Spleen (tissue), 11 donors: ENCODE results near the gene RASA3. TPM values are rescaled to one million over a fixed set of nuclear protein-coding genes. Genes with fewer than 3 reads are reported as not detected.

ENCODE experiments used
- DNase-seq: peaks from one replicate; pipeline ENCODE4 v3.0.0-alpha.2; 2020
- H3K27ac ChIP-seq, 8 donors: fragments of 200-600 bp; sonication (generic) in 7 of 8; 1 replicate in 4 of 8; 2 replicates in 4 of 8; pipeline versions ENCODE4 v1.5.0 to v1.8.0; 2016 to 2021; ENCODE audit warnings: inconsistent platforms in 4 of 8, mild to moderate bottlenecking in 4 of 8, moderate library complexity in 1 of 8
- H3K27me3 ChIP-seq, 7 donors: fragments of 200-600 bp; sonication (generic) in 6 of 7; replicated peaks in 1 of 7; 1 replicate in 4 of 7; 2 replicates in 3 of 7; pipeline versions ENCODE4 v1.5.0 to v1.8.0; 2016 to 2021; ENCODE audit warnings: inconsistent platforms in 3 of 7, mild to moderate bottlenecking in 1 of 7
- H3K36me3 ChIP-seq, 6 donors: fragments of 200-600 bp; sonication (generic) in 5 of 6; 1 replicate in 4 of 6; 2 replicates in 2 of 6; pipeline versions ENCODE4 v1.5.0 to v1.8.0; 2016 to 2021; ENCODE audit warnings: inconsistent platforms in 2 of 6
- H3K4me1 ChIP-seq, 6 donors: fragments of 200-600 bp; sonication (generic) in 5 of 6; 1 replicate in 3 of 6; 2 replicates in 3 of 6; pipeline versions ENCODE4 v1.5.0 to v1.8.0; 2016 to 2021; ENCODE audit warnings: inconsistent platforms in 3 of 6
- H3K4me3 ChIP-seq, 8 donors: fragments of 200-600 bp; sonication (generic) in 7 of 8; 1 replicate in 4 of 8; 2 replicates in 4 of 8; pipeline versions ENCODE4 v1.5.0 to v1.8.0; 2016 to 2021; ENCODE audit warnings: inconsistent platforms in 4 of 8, mild to moderate bottlenecking in 4 of 8, moderate library complexity in 2 of 8
- H3K9me3 ChIP-seq, 8 donors: fragments of 200-600 bp; sonication (generic) in 7 of 8; 1 replicate in 4 of 8; 2 replicates in 4 of 8; pipeline versions ENCODE4 v1.5.0 to v1.8.0; 2016 to 2021; ENCODE audit warnings: inconsistent platforms in 4 of 8
- POLR2A ChIP-seq, 3 donors: fragments of 450-650 bp; IDR thresholded peaks; one replicate each; pipeline ENCODE4 v1.5.1; 2017; ENCODE audit warnings: antibody characterized with exemption in 3 of 3, mild to moderate bottlenecking in 1 of 3
- POLR2AphosphoS5 ChIP-seq, 3 donors: sonication (generic); formaldehyde crosslinking; IDR thresholded peaks; one replicate each; pipeline ENCODE4 v1.5.1; 2017; ENCODE audit warnings: antibody characterized with exemption in 3 of 3
- WGBS, 5 donors: extraction: QIAGEN DNeasy Blood & Tissue Kit in 3 of 5; methylation state at CpG; one replicate each; pipeline versions ENCODE4 v1.1.5 to v1.1.7; 2013 to 2018; 5-methylcytosine and 5-hydroxymethylcytosine counted together
- intact Hi-C: fragments of 100-400 bp; cut with DNase I; formaldehyde crosslinking; loops from one replicate; pipeline ENCODE4 v1.15.0; 2023; ENCODE audit warnings: low total_unique reads
- polyA plus RNA-seq, 3 donors: library from polyadenylated mRNA; stranded (reverse); fragments of 200-250 nt; gene quantifications; one replicate each; pipeline ENCODE4 v1.2.1, GENCODE V29; 2013
- total RNA-seq, 7 donors: library from RNA; depleted of rRNA in 3 of 7; stranded (reverse); fragments of >200 nt in 3 of 7; fragmentation: NEBNext Ultra II Directional in 4 of 7; extraction: Animal tissue kit (Norgen Biotek cat#: 25700) in 4 of 7; gene quantifications; one replicate each; pipeline versions ENCODE4 v1.1.0 to v1.2.1, GENCODE V29; 2016 to 2021
- TF ChIP-seq, protein P1 (sequence below), 11 experiments: fragments of 200-600 bp in 7 of 11; fragments of 450-650 bp in 4 of 11; sonication (generic) in 4 of 11; IDR thresholded peaks in 8 of 11; conservative IDR thresholded peaks in 3 of 11; 1 replicate in 7 of 11; 2 replicates in 4 of 11; pipeline versions ENCODE4 v1.4.0 to v1.8.0; 2016 to 2021; ENCODE audit warnings: antibody characterized with exemption in 11 of 11, inconsistent platforms in 4 of 11, mild to moderate bottlenecking in 1 of 11
- donor health status: healthy with polysubstance abuse.
- donor health status: DM: no; HTN: no; CAD: no; lungs with moderate emphysema.
- donor health status: DM: no; HTN: no; CAD: no.
- donor health status: Bipolar disorder and iron deficiency.
- donor health status: healthy.
- donor health status: DM: no; HTN: no; CAD: no.
- donor health status: DM: yes; HTN: yes; CAD: no.

The RASA3 gene
- total and polyA plus RNA-seq, 10 donors: 11.7 to 52.8 (median 47.7) TPM

DNA sequence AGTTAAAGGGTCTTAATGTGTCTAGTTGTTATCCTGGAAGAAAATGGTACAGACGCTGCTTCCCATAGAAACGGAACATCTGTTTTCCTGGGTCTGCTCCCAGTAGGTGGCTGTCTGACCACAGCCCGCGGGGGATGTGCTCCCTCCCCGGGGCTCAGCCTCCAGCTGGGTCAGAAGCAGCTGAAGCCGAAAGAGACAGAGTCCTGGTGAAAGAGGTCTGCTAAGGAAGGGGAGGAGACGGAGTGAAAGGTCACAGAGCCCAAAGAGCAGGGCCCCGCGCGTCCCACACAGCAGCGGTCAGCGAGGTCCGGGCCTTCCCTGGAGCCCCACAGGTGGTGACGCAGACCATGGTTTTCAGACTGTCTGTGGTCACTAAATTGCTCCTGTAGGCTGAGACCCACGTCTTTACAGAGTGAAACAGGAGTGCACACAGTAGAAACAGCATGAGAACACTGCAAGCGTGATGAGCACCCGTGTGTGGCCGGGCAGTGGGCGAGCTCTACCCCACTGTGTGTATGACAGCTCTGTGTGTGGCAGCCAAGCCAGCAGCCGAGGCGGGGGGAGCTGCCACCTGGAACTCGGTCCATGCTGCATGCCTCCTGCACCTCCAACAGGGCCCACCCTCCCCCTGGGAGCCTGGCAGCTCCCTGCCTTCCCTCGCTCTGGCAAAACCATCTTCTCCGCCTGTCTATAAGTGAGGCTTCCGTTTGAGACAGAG, 106.5 kb downstream of the RASA3 start:
- peak; percentile 48 to 74 (median 68) for TF ChIP-seq POLR2AphosphoS5 (IDR thresholded peaks at IDR 0.05)
- TF ChIP-seq POLR2A (IDR thresholded peaks at IDR 0.05): no peak
- H3K9me3 ChIP-seq: no peaks in the 10 kb centered on the region
- no peaks in the 10 kb centered on the region for H3K27me3 ChIP-seq
- intact Hi-C loops: no loop called here
- H3K4me1 ChIP-seq: peaks cover 23 to 58% (median 42%) of the 10 kb centered on the region in 6 donors
- no peak for DNase-seq
- 66 to 83% (median 74%) methylated on average over 21 to 25 of the region's 25 CpGs for WGBS, 5 donors
- H3K27ac ChIP-seq: peak overlapping the region; percentile 2 to 75 (median 46)
- H3K4me3 ChIP-seq: no peak overlapping the region
- peaks cover 5 to 82% (median 38%) of the 10 kb centered on the region in 6 donors for H3K36me3 ChIP-seq

DNA sequence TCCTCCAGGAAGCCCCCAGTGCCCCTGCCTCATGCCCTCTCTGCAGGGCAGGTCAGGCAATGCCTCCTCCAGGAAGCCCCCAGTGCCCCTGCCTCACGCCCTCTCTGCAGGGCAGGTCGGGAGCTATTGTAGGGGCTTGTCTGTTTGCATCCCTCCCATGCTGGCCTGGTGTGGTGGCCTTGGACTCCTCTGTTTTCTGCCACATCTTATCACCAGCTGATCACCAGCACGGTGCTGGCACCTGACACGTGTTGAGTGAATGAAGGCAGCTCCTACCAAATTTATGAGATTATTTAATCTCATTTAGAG, 107.1 kb downstream of the RASA3 start:
- no peak for TF ChIP-seq POLR2A (IDR thresholded peaks at IDR 0.05)
- TF ChIP-seq, protein P1, sequence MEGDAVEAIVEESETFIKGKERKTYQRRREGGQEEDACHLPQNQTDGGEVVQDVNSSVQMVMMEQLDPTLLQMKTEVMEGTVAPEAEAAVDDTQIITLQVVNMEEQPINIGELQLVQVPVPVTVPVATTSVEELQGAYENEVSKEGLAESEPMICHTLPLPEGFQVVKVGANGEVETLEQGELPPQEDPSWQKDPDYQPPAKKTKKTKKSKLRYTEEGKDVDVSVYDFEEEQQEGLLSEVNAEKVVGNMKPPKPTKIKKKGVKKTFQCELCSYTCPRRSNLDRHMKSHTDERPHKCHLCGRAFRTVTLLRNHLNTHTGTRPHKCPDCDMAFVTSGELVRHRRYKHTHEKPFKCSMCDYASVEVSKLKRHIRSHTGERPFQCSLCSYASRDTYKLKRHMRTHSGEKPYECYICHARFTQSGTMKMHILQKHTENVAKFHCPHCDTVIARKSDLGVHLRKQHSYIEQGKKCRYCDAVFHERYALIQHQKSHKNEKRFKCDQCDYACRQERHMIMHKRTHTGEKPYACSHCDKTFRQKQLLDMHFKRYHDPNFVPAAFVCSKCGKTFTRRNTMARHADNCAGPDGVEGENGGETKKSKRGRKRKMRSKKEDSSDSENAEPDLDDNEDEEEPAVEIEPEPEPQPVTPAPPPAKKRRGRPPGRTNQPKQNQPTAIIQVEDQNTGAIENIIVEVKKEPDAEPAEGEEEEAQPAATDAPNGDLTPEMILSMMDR (IDR thresholded peaks at IDR 0.05 in 8 of 11, conservative IDR thresholded peaks at IDR 0.05 in 3 of 11): no peak
- no peak for TF ChIP-seq POLR2AphosphoS5 (IDR thresholded peaks at IDR 0.05)
- peaks cover 5 to 83% (median 43%) of the 10 kb centered on the region in 6 donors for H3K36me3 ChIP-seq
- DNase-seq: no peak
- peaks cover 23 to 58% (median 42%) of the 10 kb centered on the region in 6 donors for H3K4me1 ChIP-seq
- WGBS, 5 donors: 55 to 85% (median 74%) methylated on average over 4 of the region's 4 CpGs
- intact Hi-C loops: no loop called here
- peak overlapping the region in 5 of 8 donors; percentile 32 to 75 (median 64) for H3K27ac ChIP-seq
- H3K27me3 ChIP-seq: no peaks in the 10 kb centered on the region
- no peaks in the 10 kb centered on the region for H3K9me3 ChIP-seq
- H3K4me3 ChIP-seq: no peak overlapping the region

DNA sequence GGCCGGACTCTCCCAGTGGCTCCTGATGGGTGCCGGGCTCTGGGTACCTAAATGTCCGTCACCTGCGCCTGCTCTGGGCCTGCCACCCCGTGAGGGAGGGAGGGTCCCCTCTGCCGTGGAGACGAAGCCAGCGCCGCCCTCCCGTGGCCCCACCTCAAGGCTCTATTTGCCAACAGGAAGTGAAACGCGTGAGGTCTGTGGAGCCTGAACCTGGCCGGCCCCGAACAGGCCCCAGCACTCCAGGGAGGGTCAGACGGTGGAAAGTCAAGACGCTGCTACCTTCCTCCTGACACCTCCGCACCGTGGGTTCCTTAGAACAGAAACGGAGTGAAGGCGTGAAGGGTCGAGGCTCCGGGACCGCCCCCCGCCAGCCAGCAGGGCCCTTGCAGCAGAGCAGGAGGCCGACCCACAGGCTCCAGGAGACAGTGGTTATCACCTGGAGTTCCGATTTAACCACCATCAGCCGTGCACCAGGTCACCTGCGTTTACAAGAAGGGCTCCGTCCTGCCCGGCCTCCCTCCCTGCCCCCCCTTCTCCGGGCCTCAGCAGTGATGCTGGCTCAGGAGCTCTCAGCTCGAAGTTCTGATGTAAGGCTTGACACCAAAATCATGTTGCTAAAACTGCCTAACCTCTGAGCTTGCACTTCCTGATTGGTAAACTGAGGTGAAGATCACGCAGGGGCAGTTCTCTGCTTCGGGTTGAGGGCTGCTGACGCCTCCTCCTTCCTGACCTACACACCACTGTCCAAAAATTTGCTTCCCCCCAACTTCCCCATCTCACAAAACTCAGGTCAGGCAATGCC, 107.6 kb downstream of the RASA3 start:
- 58 to 79% (median 65%) methylated on average over 24 to 35 of the region's 35 CpGs for WGBS, 5 donors

DNA sequence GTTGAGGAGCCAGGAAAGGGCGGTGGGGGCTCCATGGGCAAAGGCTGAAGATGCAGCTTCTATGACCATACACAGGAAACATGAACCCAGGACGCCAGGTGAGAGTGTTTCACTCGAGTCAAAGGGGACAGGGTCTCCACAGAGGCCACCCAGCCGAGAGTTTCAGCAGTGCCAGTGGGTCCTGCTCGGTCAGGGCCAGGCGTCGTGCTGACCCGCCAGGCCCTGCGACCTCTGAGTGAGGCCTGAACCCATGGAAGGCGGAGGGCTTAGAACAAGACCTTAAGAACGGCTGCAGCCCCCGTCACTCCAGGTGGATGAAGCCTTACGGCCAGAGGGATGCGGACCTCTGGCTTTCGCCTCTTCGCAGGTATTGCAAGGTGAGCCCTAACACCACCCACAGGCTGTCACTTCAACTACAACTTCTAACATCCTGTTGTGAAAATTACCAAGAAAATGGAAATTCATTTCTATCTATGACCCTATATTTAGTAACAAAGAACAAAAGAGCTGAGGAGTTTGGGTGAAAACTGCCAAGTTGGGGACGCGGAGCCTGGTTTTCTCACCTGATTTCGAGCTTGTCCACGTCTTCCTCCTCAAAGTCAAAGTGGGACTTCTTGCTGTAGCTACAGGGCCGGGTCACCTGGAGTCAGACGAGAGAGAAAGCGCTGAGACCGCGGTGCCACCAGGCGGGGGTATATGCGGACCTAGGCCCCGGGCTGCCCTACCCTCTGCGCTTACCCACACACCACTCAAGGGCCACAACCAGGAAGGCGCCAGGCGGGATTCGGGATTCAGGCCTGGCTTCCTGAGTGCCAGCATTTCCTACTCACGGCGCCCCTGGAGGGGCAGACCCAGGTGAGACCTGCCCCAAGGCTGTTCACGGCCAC, 108.5 kb downstream of the RASA3 start:
- Histone ChIP-seq H3K27me3 (no peaks in the 10 kb centered on the region), H3K27ac (peak overlapping the region in 4 of 8 donors; percentile 33 to 75 (median 65)), H3K4me1 (peaks cover 23 to 58% (median 40%) of the 10 kb centered on the region in 6 donors), H3K9me3 (no peaks in the 10 kb centered on the region), H3K36me3 (peaks cover 5 to 87% (median 46%) of the 10 kb centered on the region in 6 donors), H3K4me3 (no peak overlapping the region)
- no peak for DNase-seq
- intact Hi-C loops: no loop called here
- WGBS, 5 donors: 91 to 95% (median 94%) methylated on average over 34 to 35 of the region's 35 CpGs
- TF ChIP-seq POLR2A (IDR thresholded peaks at IDR 0.05) (no peak), POLR2AphosphoS5 (IDR thresholded peaks at IDR 0.05) (no peak)
- TF ChIP-seq, protein P1 (IDR thresholded peaks at IDR 0.05 in 8 of 11, conservative IDR thresholded peaks at IDR 0.05 in 3 of 11): no peak

More for the DNA sequence above, 107.6 kb downstream of the RASA3 start:
- peaks cover 5 to 84% (median 44%) of the 10 kb centered on the region in 6 donors for H3K36me3 ChIP-seq
- H3K4me1 ChIP-seq: peaks cover 23 to 58% (median 40%) of the 10 kb centered on the region in 6 donors
- intact Hi-C loops: no loop called here
- peak in 2 of 3 donors; percentile 50 for TF ChIP-seq POLR2AphosphoS5 (IDR thresholded peaks at IDR 0.05)
- TF ChIP-seq, protein P1 (IDR thresholded peaks at IDR 0.05 in 8 of 11, conservative IDR thresholded peaks at IDR 0.05 in 3 of 11): no peak
- no peak overlapping the region for H3K4me3 ChIP-seq
- DNase-seq: no peak
- H3K9me3 ChIP-seq: no peaks in the 10 kb centered on the region
- H3K27me3 ChIP-seq: no peaks in the 10 kb centered on the region
- peak overlapping the region in 4 of 8 donors; percentile 33 to 75 (median 65) for H3K27ac ChIP-seq
